ENCODE measurements around the gene NR2E1.

NR2E1 gene

DNA sequence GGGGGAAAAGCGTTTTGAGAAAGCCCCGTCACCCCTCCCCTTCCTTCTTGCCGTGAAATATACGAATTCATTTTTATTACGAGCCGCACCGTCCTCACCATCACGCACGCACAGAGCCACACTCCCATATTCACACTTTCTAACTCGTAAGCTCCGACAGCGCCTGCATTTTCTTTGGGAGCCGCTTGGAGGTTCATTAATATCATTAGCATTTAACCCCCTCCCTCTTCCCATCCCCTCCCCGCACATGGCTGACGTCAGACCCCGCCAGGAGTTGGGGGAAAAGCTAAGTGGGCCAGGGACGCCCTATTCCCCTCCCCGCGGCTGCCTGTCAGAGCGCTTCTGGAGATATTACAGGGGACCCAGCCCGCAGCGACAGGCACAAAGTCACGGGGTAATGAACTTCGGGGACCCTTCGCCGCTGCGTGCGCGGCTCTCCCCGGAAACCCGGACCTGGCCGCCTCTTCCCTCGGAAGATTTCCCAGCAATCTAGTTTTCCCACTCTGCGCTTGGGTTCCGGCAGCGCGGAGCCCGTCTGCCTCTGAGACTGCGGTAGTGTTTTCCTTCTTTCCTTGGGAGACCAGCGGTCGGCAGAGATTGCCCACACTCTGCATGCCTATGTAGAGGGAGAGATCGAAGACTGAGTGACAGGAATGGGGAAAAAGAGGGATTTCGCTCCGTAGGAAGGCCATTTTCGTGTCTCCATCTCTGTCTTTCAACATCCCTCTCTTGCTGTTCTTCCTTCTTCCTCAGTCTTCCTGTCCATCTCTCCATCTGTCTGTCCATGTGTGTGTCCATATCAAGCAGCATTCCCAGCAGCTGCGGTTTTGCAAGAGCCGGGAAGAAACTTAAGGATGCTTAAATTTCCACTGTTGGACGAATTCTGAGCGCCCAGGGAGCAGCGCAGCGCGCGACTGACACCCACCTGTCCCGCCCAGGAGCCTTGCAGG is at the start of gene NR2E1:
TSS of gene NR2E1 (plus strand) at position 309 of the 950 bp plus-strand sequence. CDS start 744 bp downstream, outside the sequence.
- TF ChIP-seq, protein P1, sequence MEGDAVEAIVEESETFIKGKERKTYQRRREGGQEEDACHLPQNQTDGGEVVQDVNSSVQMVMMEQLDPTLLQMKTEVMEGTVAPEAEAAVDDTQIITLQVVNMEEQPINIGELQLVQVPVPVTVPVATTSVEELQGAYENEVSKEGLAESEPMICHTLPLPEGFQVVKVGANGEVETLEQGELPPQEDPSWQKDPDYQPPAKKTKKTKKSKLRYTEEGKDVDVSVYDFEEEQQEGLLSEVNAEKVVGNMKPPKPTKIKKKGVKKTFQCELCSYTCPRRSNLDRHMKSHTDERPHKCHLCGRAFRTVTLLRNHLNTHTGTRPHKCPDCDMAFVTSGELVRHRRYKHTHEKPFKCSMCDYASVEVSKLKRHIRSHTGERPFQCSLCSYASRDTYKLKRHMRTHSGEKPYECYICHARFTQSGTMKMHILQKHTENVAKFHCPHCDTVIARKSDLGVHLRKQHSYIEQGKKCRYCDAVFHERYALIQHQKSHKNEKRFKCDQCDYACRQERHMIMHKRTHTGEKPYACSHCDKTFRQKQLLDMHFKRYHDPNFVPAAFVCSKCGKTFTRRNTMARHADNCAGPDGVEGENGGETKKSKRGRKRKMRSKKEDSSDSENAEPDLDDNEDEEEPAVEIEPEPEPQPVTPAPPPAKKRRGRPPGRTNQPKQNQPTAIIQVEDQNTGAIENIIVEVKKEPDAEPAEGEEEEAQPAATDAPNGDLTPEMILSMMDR (IDR thresholded peaks at IDR 0.05) = no peak

DNA sequence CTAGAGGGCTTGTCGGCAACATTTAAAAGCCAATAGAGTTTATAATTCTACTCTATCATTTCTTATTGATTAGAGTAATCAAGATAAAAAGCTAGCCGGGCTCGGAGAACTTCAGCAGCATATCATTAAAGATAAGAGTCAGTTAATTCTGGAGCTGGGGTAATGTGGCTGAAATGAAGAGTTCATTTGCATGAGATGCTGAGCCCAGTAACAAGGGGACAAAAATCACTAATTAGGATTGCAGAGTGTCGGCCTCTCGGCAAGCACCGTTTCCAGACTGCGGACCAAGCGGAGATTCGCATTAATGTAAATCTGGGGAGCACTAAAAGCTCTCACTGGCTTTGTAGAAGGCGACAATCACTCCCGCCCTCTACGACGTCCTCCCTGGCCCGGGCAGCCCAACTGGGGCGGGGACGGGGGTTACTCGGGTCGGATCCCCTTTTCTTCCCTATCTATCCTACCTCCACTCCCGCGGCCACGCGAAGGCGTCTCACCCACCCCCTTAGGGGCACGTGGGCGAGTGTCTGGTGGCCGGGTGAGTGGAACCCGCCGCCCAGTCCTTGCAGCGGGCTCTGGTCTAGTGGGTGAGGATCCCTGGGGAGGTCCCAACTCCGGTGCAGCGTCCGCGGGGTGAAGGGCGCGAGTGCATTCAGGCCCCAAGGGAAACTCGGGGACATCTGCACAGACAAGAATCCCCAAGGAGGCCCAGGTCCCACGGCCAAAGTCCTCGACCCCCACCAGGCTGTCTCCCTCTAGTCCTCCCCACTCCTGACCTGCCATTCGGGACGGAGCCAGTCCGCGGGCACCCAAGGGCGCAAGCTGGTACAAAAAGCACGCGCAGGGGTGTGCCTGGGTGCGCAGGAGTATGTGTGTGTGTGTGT is 49.0 kb upstream of the NR2E1 start:
- TF ChIP-seq, protein P1 (IDR thresholded peaks at IDR 0.05) = no peak

DNA sequence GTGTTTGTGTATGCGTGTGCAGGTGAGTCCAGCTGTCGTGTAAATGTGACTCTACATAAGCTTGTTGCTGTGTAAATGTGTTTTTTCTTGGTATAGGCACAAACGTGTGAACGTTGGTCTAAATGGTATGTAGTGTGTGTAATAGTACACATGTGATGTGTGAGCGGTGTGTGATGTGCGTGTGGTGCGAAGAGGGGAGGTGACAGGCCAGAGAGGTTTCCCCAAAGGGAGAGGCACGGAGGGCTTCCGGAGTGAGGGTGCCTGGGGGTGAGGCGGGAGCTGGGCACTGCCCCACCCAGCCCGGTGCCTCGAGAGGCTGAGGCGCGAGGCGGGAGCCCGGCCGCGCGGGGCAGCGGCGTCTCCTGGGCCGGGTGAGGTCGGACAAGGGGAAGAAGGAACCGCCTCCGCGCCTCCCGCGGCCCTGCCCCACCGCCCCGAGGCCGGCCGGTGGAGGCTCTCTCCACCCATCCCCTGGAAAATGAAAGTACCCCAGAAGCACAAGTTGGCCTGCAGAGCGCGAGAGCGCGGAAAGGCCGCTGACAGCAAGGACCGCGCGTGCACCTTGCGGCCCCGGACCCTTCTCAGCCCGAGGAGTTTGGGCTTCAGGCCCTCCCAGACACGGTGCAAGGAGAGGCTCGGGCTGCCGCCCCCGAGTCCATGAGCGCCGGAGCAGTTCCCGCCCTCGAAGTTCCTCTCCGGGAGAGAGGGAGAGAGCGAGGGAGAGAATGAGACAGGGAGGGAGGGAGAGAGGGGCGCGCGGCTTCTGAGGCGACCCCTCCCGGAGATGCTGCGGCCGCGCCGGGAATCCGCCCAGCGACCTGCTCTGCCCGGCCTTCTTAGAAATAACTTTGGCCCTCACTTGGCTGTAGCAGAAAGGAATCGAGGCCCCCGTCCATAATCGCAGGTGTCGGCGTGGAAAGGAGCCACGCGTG is 48.1 kb upstream of the NR2E1 start:
- TF ChIP-seq, protein P1 (IDR thresholded peaks at IDR 0.05) = no peak

DNA sequence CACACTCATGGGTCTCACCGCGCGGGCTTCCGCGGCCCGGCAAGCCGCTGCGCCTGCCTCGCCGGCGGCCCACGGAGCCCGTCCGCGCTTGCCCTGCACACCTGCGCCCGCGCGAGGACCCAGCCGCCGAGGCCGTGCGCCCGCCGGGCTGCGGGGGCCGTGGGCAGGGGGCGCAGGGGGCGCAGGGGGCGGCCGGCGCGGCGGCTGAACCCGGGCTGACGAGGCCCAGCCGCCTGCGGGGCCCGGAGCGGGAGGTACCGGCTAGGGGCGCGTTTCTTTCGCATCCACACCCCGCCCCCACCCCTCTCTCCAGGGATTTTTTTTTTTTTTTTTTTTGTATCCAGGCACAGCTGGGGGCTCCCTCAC is 47.5 kb upstream of the NR2E1 start:
- TF ChIP-seq, protein P1 (IDR thresholded peaks at IDR 0.05) = no peak

DNA sequence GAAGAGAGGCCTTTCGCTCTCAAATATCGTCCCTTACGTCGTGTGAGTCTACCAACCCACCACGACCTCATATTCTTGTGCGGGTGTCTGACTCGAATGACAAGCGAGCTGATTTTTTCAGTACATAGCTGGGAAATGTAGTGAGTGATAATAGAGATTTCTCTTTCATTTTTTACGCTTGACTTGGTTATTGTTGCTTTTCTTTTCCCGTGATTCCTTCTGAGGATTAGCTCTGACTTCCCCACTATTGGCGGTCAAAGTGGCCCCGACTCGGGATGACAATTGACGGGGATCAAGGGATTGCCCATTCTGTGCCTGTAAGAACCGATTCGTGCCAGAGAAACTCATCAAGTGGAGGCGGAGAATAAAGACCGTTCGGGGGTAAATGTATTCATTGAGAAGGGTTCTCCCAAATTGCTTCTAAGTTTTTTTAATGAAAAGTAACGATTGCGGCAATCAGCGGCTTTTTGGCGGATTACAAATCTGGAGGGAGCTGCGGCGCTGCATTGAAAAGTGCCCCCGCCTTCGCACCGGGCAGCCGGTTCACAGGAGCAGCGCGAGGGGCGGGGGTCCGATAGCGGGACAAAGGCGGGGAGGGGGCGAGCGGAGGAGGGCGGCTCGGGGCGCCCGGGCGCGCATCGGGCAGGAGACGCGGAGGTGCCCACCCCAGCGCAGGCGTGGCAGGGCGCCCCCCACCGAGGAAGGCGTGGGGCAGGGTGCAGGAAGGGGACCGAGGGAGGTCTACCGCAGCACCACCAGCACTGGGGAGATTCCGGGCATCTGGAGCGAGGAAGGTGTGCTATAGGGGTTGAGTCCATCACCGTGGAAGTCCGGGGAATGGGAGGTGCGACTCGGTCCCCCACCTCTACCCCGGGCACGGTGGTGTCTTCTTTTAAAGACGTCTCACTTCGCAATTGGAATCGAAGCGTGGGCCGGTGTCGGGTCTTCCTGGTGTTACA is 46.7 kb upstream of the NR2E1 start:
- TF ChIP-seq, protein P1 (IDR thresholded peaks at IDR 0.05) = no peak

DNA sequence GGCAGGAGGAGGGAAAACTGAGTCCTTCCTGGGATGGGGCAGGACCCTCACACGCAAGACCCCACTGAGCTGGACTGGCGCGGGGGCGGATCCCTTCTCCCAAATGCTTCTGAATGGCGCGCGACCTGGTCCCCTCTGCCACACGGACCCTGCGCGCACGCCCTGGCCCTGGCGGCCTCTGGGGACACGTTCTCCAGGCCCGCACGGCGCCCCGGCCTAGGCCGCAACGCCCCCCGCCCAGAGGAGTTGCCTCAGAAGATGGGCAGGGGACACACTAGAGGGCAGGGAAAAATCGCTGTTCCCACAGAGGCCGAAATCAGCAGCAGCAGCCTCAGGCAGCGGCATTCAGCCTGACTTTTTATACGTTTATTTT is 46.1 kb upstream of the NR2E1 start:
- TF ChIP-seq, protein P1 (IDR thresholded peaks at IDR 0.05) = no peak
